ENCODE measurements around the gene SLAIN2.
"Not testable (repeated sequence)": the region's sequence is repeated elsewhere in the genome, so short reads cannot be mapped to it uniquely, and the experiment has no call there.

Gene SLAIN2

DNA sequence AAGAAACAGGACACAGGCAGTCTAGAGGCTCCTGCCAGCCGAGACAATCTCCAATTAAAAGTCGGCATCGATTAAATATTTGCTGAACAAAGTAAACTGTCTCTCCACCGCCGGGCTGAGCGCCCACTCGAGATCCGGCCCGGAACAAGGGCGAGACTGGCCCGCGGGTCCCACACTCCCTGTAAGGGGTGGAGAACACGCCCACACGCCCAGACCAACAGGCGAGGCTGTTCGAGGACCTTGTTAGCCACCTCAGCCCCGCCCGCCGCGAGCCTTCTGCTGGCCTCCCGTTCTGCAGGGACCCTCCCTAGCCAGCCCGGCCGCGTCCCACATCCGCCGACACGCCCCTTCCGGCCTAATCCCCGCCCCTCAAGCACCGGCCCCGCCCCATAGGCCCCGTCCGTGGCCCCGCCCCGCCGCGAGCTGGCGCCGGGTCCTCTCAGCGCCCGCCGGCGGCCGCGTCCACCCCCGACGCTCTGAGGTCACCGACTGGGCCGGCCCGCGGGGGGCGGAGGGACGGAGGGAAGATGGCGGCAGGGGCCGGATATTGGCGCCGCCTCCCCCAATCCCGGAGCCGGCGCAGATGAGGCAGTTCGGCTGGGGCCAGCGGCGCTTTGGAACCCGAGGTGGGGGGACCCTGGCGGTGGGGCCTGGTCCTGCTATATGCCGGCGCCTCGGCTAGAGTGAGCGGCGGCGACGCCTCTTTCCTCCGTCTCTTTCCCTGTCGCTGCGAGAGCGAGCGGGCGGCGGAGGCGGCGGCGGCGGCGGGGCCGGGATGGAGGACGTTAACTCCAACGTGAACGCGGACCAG, at the start of gene SLAIN2:
SLAIN2 (plus strand) TSS at position 565 of the 811 bp plus-strand sequence; CDS start at position 776, 211 bp downstream.
- DNase-seq (ENCODE audit: low read depth, low spot score), result peak; percentile 90
- peak within 1 kb of the TSS; percentile 96 for H3K27ac ChIP-seq

DNA sequence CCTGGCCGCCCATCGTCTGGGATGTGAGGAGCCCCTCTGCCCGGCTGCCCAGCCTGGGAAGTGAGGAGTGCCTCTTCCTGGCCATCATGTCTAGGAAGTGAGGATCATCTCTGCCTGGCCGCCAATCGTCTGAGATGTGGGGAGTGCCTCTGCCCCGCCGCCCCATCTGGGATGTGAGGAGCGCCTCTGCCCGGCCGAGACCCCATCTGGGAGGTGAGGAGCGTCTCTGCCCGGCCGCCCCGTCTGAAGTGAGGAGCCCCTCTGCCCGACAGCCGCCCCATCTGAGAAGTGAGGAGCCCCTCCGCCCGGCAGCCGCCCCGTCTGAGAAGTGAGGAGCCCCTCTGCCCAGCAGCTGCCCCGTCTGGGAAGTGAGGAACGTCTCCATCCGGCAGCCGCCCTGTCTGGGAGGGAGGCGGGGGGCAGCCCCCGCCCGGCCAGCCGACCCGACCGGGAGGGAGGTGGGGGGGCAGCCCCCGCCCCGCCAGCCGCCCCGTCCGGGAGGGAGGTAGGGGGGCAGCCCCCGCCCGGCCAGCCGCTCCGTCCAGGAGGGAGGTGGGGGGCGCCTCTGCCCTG, 49.0 kb upstream of the SLAIN2 start:
- not testable (repeated sequence) for DNase-seq (ENCODE audit: low read depth, low spot score); H3K27ac ChIP-seq

GRCh38 chr4:48295116-48295515, 46.2 kb upstream of the SLAIN2 start:
- no peak overlapping the region for H3K27ac ChIP-seq
- DNase-seq (ENCODE audit: low read depth, low spot score), result no peak

DNA sequence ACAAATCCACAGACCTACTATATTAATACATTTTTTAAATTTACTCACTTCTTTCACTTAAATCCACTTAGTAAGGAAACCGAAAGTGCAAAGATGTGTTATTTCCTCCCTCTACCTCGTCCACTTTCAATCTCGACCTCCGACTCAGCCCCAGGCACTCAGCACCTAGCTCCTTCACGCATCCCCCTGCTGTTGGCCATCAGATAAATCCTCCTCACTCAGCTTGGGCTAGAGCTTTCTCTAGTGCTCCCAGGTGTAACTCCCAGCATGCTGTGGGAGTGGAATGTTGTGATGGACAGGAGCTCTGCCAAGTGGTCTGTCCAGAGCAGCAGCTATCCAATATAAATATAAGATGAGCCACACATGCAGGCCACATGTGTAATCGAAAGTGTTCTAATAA, 45.0 kb upstream of the SLAIN2 start:
- no peak overlapping the region for H3K27ac ChIP-seq
- no peak for DNase-seq (ENCODE audit: low read depth, low spot score)

GRCh38 chr4:48297256-48297846, 44.0 kb upstream of the SLAIN2 start:
- H3K27ac ChIP-seq, result no peak overlapping the region

GRCh38 chr4:48299560-48299959, 41.8 kb upstream of the SLAIN2 start:
- no peak for DNase-seq (ENCODE audit: low read depth, low spot score)
- H3K27ac ChIP-seq, result no peak overlapping the region

More at GRCh38 chr4:48297256-48297846, 44.0 kb upstream of the SLAIN2 start:
- DNase-seq (ENCODE audit: low read depth, low spot score), result no peak

- DNase-seq (ENCODE audit: low read depth, low spot score), result no peak
- H3K27ac ChIP-seq, result no peak overlapping the region
Observed at GRCh38 chr4:48300004-48300403, 41.3 kb upstream of the SLAIN2 start.

DNA sequence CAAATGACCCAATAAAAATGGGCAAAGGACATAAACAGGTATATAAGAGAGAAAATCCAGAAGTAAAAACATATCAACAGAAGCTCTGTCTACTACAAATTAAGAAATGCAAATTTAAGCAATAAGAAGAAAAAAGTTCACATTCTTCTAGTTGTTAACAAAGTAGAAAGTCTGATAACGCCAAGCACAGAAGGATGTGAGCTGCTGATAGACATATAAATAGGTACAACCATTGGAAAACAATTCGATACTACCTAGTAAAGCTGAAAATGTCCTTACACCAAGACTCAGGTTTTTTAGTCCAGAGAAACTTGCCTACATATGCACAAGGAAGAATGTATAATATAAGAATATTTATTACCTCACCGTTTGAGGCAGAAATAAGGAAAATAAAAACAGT, 35.8 kb upstream of the SLAIN2 start:
- H3K27ac ChIP-seq, result no peak overlapping the region
- no peak for DNase-seq (ENCODE audit: low read depth, low spot score)

DNA sequence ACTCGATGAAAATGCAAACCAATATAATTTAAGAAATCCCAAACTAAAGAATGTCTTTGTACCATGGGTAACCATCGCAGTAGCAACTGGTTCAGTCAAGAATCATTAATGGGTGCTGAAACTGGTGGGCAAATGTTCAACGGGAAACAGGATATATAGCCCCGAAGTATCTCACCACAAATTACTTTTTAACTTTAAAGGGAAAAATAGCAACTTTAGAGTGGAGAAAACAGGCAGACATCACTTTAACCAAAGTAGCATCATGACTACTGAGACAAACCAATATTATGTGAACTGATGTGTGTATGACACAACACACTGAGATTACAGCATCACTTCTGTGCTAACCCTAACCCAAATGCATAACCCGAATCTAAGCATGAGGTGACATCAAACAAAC, 33.8 kb upstream of the SLAIN2 start:
- no peak for DNase-seq (ENCODE audit: low read depth, low spot score)
- no peak overlapping the region for H3K27ac ChIP-seq

GRCh38 chr4:48308901-48309300, 32.4 kb upstream of the SLAIN2 start:
- H3K27ac ChIP-seq, result no peak overlapping the region
- no peak for DNase-seq (ENCODE audit: low read depth, low spot score)

- no peak overlapping the region for H3K27ac ChIP-seq
- DNase-seq (ENCODE audit: low read depth, low spot score), result no peak
Observed at GRCh38 chr4:48311896-48312295, 29.4 kb upstream of the SLAIN2 start.

DNA sequence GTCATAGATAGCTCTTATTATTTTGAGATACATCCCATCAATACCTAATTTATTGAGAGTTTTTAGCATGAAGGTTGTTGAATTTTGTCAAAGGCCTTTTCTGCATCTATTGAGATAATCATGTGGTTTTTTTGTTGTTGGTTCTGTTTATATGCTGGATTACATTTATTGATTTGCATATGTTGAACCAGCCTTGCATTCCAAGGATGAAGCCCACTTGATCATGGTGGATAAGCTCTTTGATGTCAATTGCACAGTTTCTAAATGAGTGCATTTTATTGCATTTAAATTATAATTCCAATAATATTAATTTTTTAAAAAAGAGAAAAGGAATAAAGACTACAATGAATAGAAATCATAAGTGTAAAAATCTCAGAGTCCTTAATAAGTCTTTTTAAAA, 26.6 kb upstream of the SLAIN2 start:
- not testable (repeated sequence) for H3K27ac ChIP-seq; DNase-seq (ENCODE audit: low read depth, low spot score)

DNA sequence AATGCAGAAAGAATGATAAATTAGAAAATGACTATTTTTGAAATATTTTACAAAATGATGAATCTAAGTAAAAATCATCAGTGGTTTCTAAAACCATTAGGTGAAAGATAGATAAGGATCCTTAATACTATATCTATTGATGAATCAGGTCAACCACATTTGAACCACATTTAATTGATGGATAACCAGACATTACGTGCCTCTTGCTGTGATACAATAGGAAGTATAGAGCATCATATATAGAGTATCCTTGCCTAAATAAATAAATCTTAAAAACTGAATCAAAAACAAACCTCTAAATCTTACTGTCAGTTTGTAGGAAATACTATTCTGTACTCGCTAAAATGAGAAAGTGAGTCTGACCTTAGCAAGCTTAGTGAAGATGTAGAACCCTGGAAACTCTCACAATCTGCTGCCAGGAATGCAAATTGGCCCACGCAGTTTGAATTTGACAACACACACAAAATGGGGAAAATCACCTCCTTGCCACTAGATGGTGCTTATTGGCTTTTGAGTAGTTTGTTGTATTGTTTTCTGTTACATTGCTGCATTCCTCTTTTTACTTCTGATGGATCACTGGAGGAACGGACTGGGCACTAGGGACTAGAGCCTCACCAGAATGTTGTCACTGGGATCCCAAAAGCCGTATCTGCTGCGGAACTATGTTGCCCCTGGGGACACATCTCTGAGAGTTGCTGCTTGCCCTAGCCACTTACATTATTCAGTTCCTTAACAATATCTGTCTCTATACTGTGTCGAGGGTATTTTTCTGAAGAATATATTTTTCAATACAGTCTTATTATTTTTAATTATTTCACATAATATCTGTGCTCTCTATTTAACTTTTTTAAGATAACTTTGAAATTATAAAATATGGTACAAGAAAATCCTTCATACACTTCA, 25.4 kb upstream of the SLAIN2 start:
- no peak overlapping the region for H3K27ac ChIP-seq
- no peak for DNase-seq (ENCODE audit: low read depth, low spot score)

- DNase-seq (ENCODE audit: low read depth, low spot score), result no peak
- H3K27ac ChIP-seq, result no peak overlapping the region
Observed at GRCh38 chr4:48321312-48321711, 20.0 kb upstream of the SLAIN2 start.

DNA sequence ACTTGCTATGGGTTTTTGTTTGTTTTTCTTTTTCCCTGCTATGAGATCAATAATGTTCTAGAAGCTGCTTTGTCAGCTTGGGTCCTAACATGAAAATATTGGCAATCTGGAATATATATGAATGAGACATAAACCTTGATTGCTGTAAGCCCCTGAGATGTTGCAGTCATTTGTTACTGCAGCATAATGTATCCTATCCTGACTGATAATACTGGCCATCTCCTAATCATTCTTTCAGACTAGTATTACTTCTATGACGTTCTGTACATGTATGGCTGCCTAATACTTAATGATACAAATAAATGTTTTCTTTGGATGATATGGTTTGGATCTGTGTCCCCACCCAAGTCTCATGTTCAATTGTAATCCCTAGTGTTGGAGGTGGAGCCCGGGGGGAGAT, 19.3 kb upstream of the SLAIN2 start:
- H3K27ac ChIP-seq, result no peak overlapping the region
- DNase-seq (ENCODE audit: low read depth, low spot score), result no peak

GRCh38 chr4:48324281-48324680, 17.0 kb upstream of the SLAIN2 start:
- no peak overlapping the region for H3K27ac ChIP-seq
- no peak for DNase-seq (ENCODE audit: low read depth, low spot score)

DNA sequence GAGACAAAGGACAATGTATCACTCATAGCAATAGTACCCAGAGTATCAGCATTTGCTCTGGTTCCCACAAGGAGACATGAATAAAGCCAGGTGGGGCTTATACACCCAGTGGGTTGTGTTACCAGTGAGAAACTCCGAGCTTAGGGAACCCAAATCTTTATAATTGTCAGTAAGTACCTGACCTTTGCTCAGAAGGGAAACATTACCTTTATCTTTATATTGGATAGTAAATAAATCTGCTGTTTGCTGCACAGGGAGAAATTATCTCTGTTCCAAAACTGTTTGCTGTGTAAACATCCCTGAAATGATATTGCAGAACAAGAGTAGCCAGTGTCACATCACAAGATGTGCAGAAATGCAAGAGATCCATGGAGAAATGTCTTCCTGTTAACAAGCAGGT, 12.1 kb upstream of the SLAIN2 start:
- no peak for DNase-seq (ENCODE audit: low read depth, low spot score)
- peak overlapping the region; percentile 91 for H3K27ac ChIP-seq

GRCh38 chr4:48329976-48330375, 11.4 kb upstream of the SLAIN2 start:
- H3K27ac ChIP-seq, result peak overlapping the region; percentile 91
- DNase-seq (ENCODE audit: low read depth, low spot score), result no peak

GRCh38 chr4:48331577-48332330, 9.6 kb upstream of the SLAIN2 start:
- H3K27ac ChIP-seq, result peak overlapping the region; percentile 91
- DNase-seq (ENCODE audit: low read depth, low spot score), result peak; percentile 89

DNA sequence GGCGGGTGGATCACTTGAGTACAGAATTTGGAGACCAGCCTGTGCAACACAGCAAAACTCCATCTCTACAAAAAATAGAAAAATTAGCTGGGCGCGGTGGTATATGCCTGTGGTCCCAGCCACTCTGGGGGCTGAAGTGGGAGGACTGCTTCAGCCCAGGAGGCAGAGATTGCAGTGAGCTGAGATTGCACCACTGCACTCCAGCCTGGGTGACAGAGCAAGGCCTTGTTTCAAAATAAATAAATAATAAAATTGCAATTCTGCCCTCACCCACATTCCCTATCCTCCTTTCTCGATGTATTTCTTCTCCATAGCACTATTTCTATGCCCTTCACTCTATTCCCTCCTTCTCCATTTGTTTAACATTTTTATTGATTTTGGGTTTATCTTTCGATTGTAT, 8.7 kb upstream of the SLAIN2 start:
- peak overlapping the region; percentile 91 for H3K27ac ChIP-seq
- no peak for DNase-seq (ENCODE audit: low read depth, low spot score)
